HepG2 (cell line): ENCODE measurements around the gene ALCAM. TPM values are rescaled to one million over a fixed set of nuclear protein-coding genes. Genes with fewer than 3 reads are reported as not detected.

Source experiments
- ATAC-seq: fragments of 200-7000 bp; cut with Tn5 transposase; 3 replicates; pipeline ENCODE4 v1.9.1; 2020; ENCODE audit warnings: mild to moderate bottlenecking, moderate library complexity
- BruUV-seq: library from RNA; stranded (reverse); fragments of 400-500 nt; replicated peaks from 2 replicates; lab custom pipeline; 2021; lab: Mats Ljungman, UMichigan
- CTCF ChIA-PET: fragments of 300-600 bp; formaldehyde crosslinking; extraction: SDS; loops from one replicate; lab custom pipeline; 2021; ENCODE audit warnings: low total read pairs, inconsistent platforms, low intra/inter-chr PET ratio; lab: Yijun Ruan, JAX
- POLR2A ChIA-PET: fragments of 350-600 bp; sonication (Branson Sonifier 250); formaldehyde crosslinking; loops from one replicate; lab custom pipeline; 2020; ENCODE audit warnings: antibody characterized with exemption, inconsistent platforms; lab: Yijun Ruan, JAX
- DNase-seq: peaks from one replicate; pipeline ENCODE4 v3.0.0-alpha.2; 2015; ENCODE audit warnings: low spot score
- FAIRE-seq: peaks from 3 replicates; lab custom pipeline; 2011; peaks lifted over from hg19 to GRCh38; lab: Jason Lieb, UNC
- H2AFZ ChIP-seq: one replicate; pipeline ENCODE4 v1.6.1; 2011; ENCODE audit warnings: low read length, inconsistent platforms
- H3K27ac ChIP-seq: fragments of 300-600 bp; 3 replicates; pipeline ENCODE4 v1.8.0; 2011; ENCODE audit warnings: mixed run types, mild to moderate bottlenecking, mixed read lengths, low read length, inconsistent platforms; ENCODE audit not compliant: insufficient read depth; ENCODE audit errors: extremely low read length
- H3K27me3 ChIP-seq, 2 experiments: fragments of 200-600 bp in 1 of 2; 2 replicates in 1 of 2; 3 replicates in 1 of 2; pipeline versions ENCODE4 v1.6.0 to v1.8.0; 2011; ENCODE audit warnings: low read length in 2 of 2, mild to moderate bottlenecking in 2 of 2, moderate library complexity in 2 of 2, inconsistent platforms in 1 of 2; ENCODE audit not compliant: insufficient read depth in 2 of 2, control insufficient read depth in 1 of 2
- H3K36me3 ChIP-seq, 2 experiments: fragments of 200-600 bp in 1 of 2; replicated peaks in 1 of 2; 2 replicates in 1 of 2; 3 replicates in 1 of 2; pipeline versions ENCODE4 v1.5.1 to v1.8.0; 2011; ENCODE audit warnings: low read length in 2 of 2, inconsistent platforms in 1 of 2; ENCODE audit not compliant: insufficient read depth in 2 of 2, control insufficient read depth in 1 of 2
- H3K4me1 ChIP-seq: 2 replicates; pipeline ENCODE4 v1.5.1; 2012; ENCODE audit warnings: low read length, inconsistent platforms; ENCODE audit not compliant: insufficient read depth
- H3K4me2 ChIP-seq: 2 replicates; pipeline ENCODE4 v1.6.0; 2011; ENCODE audit warnings: low read depth, low read length, inconsistent platforms
- H3K4me3 ChIP-seq, 3 experiments: fragments of 200-600 bp in 1 of 3; sonication (generic), shearing (Covaris generic) in 1 of 3; replicated peaks in 1 of 3; 2 replicates each; pipeline ENCODE4 v1.5.1; 2011 to 2016; ENCODE audit warnings: low read length in 3 of 3, inconsistent platforms in 2 of 3, low read depth in 2 of 3, mild to moderate bottlenecking in 2 of 3, control low read depth in 1 of 3, mixed read lengths in 1 of 3; ENCODE audit not compliant: insufficient read depth in 1 of 3
- H3K79me2 ChIP-seq: one replicate; pipeline ENCODE4 v1.6.1; 2011; ENCODE audit warnings: low read length, inconsistent platforms; ENCODE audit not compliant: insufficient read depth
- H3K9ac ChIP-seq: 2 replicates; pipeline ENCODE4 v1.6.0; 2011; ENCODE audit warnings: mild to moderate bottlenecking, low read depth, low read length, inconsistent platforms; ENCODE audit not compliant: insufficient read depth
- H3K9me3 ChIP-seq: 2 replicates; pipeline ENCODE4 v1.5.1; 2012; ENCODE audit warnings: mild to moderate bottlenecking, low read length
- H4K20me1 ChIP-seq: 2 replicates; pipeline ENCODE4 v1.6.0; 2011; ENCODE audit warnings: inconsistent platforms, mild to moderate bottlenecking, low read length, moderate library complexity; ENCODE audit not compliant: insufficient read depth
- ARNT2 ChIP-seq: sonication (generic); formaldehyde crosslinking; IDR thresholded peaks from 2 replicates; pipeline ENCODE4 v1.8.0; 2022; ENCODE audit warnings: mild to moderate bottlenecking, low read depth, missing genetic modification reagents, moderate library complexity
- HIC2 ChIP-seq: sonication (generic); formaldehyde crosslinking; IDR thresholded peaks from 2 replicates; pipeline ENCODE4 v1.9.0; 2022; ENCODE audit warnings: low read depth, missing genetic modification reagents
- JUNB ChIP-seq: sonication (generic); formaldehyde crosslinking; IDR thresholded peaks from 2 replicates; pipeline ENCODE4 v1.8.0; 2022; ENCODE audit warnings: missing genetic modification reagents, mild to moderate bottlenecking, borderline replicate concordance
- SATB2 ChIP-seq: sonication (generic); formaldehyde crosslinking; IDR thresholded peaks from 2 replicates; pipeline ENCODE4 v1.5.0; 2020; ENCODE audit warnings: missing genetic modification reagents
- SMAD3 ChIP-seq: sonication (generic); formaldehyde crosslinking; IDR thresholded peaks from 2 replicates; pipeline ENCODE4 v1.4.0; 2020; ENCODE audit warnings: missing genetic modification reagents
- TAF15 ChIP-seq: fragments of 200-400 bp; formaldehyde crosslinking; IDR thresholded peaks from one replicate; pipeline ENCODE4 v1.6.1; 2018; ENCODE audit warnings: mild to moderate bottlenecking, low read depth, low read length; ENCODE audit not compliant: poor library complexity, severe bottlenecking
- TEAD3 ChIP-seq: optimal IDR thresholded peaks from 2 replicates; pipeline ENCODE3; 2016; ENCODE audit warnings: borderline replicate concordance
- ZFP37 ChIP-seq: sonication (generic); formaldehyde crosslinking; IDR thresholded peaks from 2 replicates; pipeline ENCODE4 v1.4.0; 2020; ENCODE audit warnings: missing genetic modification reagents, borderline replicate concordance
- ZNF274 ChIP-seq: sonication (generic); formaldehyde crosslinking; IDR thresholded peaks from 2 replicates; pipeline ENCODE4 v1.5.1; 2020; ENCODE audit warnings: mild to moderate bottlenecking, missing genetic modification reagents
- ZNF292 ChIP-seq: sonication (generic); formaldehyde crosslinking; IDR thresholded peaks from 2 replicates; pipeline ENCODE4 v1.8.1; 2022; ENCODE audit warnings: mild to moderate bottlenecking, low read depth, missing genetic modification reagents, borderline replicate concordance
- ZNF343 ChIP-seq: sonication (generic); formaldehyde crosslinking; IDR thresholded peaks from 2 replicates; pipeline ENCODE4 v1.4.0; 2020; ENCODE audit warnings: mild to moderate bottlenecking, missing genetic modification reagents
- ZNF589 ChIP-seq: sonication (generic); formaldehyde crosslinking; conservative IDR thresholded peaks from 2 replicates; pipeline ENCODE4 v1.8.0; 2022; ENCODE audit warnings: mild to moderate bottlenecking, moderate library complexity, missing genetic modification reagents
- WGBS: methylation state at CpG from one replicate; pipeline ENCODE4 v1.1.6; 2017; ENCODE audit warnings: low lambda C conversion rate; 5-methylcytosine and 5-hydroxymethylcytosine counted together
- in situ Hi-C: cut with HindIII; loops from 2 replicates; pipeline ENCODE4 v1.10.0; 2017; ENCODE audit warnings: low pct_unique_long_range_greater_than_20kb; ENCODE audit not compliant: extremely low pct_ligation_motif_present
- intact Hi-C: fragments of 100-400 bp; cut with micrococcal nuclease; formaldehyde crosslinking; loops from one replicate; pipeline ENCODE4 v1.10.0; 2022; ENCODE audit not compliant: unreplicated experiment
- polyA plus RNA-seq, 8 experiments: library from polyadenylated mRNA; depleted of rRNA in 3 of 8; stranded (reverse) in 7 of 8; unstranded in 1 of 8; fragments of >200 nt; fragmentation: Illumina TruSeq in 4 of 8; extraction: Trizol in 4 of 8; gene quantifications; 2 replicates each; pipeline versions ENCODE4 v1.2.1 to v1.2.3, GENCODE V29; 2011 to 2016; ENCODE audit warnings: low read depth in 4 of 8, missing spikeins in 1 of 8, mixed read lengths in 1 of 8; ENCODE audit not compliant: insufficient read depth in 1 of 8
- total RNA-seq, 5 experiments: library from RNA; depleted of rRNA; stranded (reverse); fragments of >200 nt; fragmentation: Illumina TruSeq; extraction: Trizol; gene quantifications; 2 replicates each; pipeline ENCODE4 v1.2.3, GENCODE V29; 2016; ENCODE audit warnings: low read depth in 1 of 5
- TF ChIP-seq, protein P1 (sequence below): sonication (generic); formaldehyde crosslinking; IDR thresholded peaks from 2 replicates; pipeline ENCODE4 v1.4.0; 2020; ENCODE audit warnings: missing genetic modification reagents, borderline replicate concordance

ALCAM gene
- total and polyA plus RNA-seq, 2 of the 13 experiments (the other 11 are each of a cell fraction or from before 2014, with no cell fraction given), result 26.0 to 33.1 TPM

DNA sequence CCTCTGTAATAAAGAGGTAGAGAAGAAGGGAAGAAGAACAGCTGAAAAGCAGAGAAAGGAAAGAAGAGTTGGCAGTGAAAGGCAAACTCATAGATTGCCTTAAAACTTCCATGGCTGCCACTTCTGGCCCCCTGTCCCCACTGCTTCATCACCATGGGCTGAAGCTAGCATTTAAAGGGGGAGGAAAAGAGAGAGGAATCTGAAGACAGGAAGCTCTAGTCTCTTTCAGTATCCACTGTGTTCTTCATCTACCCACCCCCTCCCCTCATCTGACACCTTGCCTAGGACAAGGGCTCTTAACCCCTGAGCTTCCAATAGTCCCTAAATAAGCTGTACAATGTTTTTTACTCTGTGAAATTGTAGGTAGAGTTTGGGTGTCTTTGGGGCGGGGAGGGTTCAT, 60.6 kb downstream of the ALCAM start:
- CTCF ChIA-PET, result no interaction called here
- Histone ChIP-seq H3K9ac (no peak overlapping the region), H3K27me3 (no peaks in the 10 kb centered on the region), H4K20me1 (no peaks in the 10 kb centered on the region), H3K79me2 (peaks cover 6% of the 10 kb centered on the region), H3K9me3 (no peaks in the 10 kb centered on the region), H3K27ac (no peak overlapping the region), H2AFZ (no peak overlapping the region)
- in situ Hi-C loops, result no loop called here
- no TSS peak for BruUV-seq
- no peak for TF ChIP-seq JUNB
- no peak for TF ChIP-seq TAF15
- no peak for TF ChIP-seq ZNF274
- TF ChIP-seq, all 625 proteins: peak for 0
- POLR2A ChIA-PET, result no interaction called here
- H3K4me2 ChIP-seq, result no peak overlapping the region
- 100% methylated on average over 1 of the region's 1 CpG for WGBS
- FAIRE-seq, result no peak
- peaks cover 28% of the 10 kb centered on the region for H3K4me1 ChIP-seq
- DNase-seq, result no peak
- H3K36me3 ChIP-seq, result no peaks in the 10 kb centered on the region
- no peak overlapping the region for H3K4me3 ChIP-seq
- no peak for ATAC-seq
- intact Hi-C loops, result loop anchor here (5.0 kb wide), 3 partner anchors 40 to 90 kb away; no protein-coding TSS in a partner anchor

- CTCF ChIA-PET, result no interaction called here
- no peak for ATAC-seq
- POLR2A ChIA-PET, result interaction anchor here (0.7 kb wide), 1 partner anchor 74 kb away, joined by 3 read pairs; no protein-coding TSS in a partner anchor
- H3K4me3 ChIP-seq, result no peak overlapping the region
- no peaks in the 10 kb centered on the region for H4K20me1 ChIP-seq
- H3K9ac ChIP-seq, result no peak overlapping the region
- H3K9me3 ChIP-seq, result no peaks in the 10 kb centered on the region
- H2AFZ ChIP-seq, result no peak overlapping the region
- peaks cover 4% of the 10 kb centered on the region for H3K79me2 ChIP-seq
- BruUV-seq, result no TSS peak
- in situ Hi-C loops (no loop called here), intact Hi-C loops (loop anchor here (5.0 kb wide), 3 partner anchors 42 to 88 kb away; no protein-coding TSS in a partner anchor)
- peaks cover 28% of the 10 kb centered on the region for H3K4me1 ChIP-seq
- peak overlapping the region; percentile 24 for H3K27ac ChIP-seq
- peak; percentile 5 for DNase-seq
- no peak overlapping the region for H3K4me2 ChIP-seq
- H3K36me3 ChIP-seq, result no peaks in the 10 kb centered on the region
- no peaks in the 10 kb centered on the region for H3K27me3 ChIP-seq
- FAIRE-seq, result no peak
- TF ChIP-seq ZNF292 (CRISPR knock-in tag) (no peak), ZFP37 (no peak), SATB2 (CRISPR knock-in tag) (no peak), TEAD3 (no peak), ZNF343 (CRISPR knock-in tag) (no peak), ARNT2 (CRISPR knock-in tag) (no peak), SMAD3 (no peak), ZNF589 (CRISPR knock-in tag) (no peak), HIC2 (CRISPR knock-in tag) (no peak)
- TF ChIP-seq, protein P1, sequence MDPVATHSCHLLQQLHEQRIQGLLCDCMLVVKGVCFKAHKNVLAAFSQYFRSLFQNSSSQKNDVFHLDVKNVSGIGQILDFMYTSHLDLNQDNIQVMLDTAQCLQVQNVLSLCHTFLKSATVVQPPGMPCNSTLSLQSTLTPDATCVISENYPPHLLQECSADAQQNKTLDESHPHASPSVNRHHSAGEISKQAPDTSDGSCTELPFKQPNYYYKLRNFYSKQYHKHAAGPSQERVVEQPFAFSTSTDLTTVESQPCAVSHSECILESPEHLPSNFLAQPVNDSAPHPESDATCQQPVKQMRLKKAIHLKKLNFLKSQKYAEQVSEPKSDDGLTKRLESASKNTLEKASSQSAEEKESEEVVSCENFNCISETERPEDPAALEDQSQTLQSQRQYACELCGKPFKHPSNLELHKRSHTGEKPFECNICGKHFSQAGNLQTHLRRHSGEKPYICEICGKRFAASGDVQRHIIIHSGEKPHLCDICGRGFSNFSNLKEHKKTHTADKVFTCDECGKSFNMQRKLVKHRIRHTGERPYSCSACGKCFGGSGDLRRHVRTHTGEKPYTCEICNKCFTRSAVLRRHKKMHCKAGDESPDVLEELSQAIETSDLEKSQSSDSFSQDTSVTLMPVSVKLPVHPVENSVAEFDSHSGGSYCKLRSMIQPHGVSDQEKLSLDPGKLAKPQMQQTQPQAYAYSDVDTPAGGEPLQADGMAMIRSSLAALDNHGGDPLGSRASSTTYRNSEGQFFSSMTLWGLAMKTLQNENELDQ (CRISPR knock-in tag), result no peak
Measured at GRCh38 chr3:105429034-105429762, 62.5 kb downstream of the ALCAM start.
